GM21576 (cell line): ENCODE measurements around the gene PCGF2.
"Not testable (repeated sequence)": the region's sequence is repeated elsewhere in the genome, so short reads cannot be mapped to it uniquely, and the experiment has no call there.

Experiments used
- ATAC-seq: cut with Tn5 transposase; IDR thresholded peaks from one replicate; pipeline ENCODE4 v1.9.1; 2021; ENCODE audit warnings: mild to moderate bottlenecking, moderate library complexity; ENCODE audit not compliant: unreplicated experiment

PCGF2 gene

GRCh38 chr17:38748149-38748891 is at the start of gene PCGF2:
Gene PCGF2 (minus strand): TSS chr17:38748336. CDS start chr17:38740402, 7,934 bp downstream.
- ATAC-seq, result no peak

GRCh38 chr17:38797828-38798227 is 49.7 kb upstream of the PCGF2 start:
- ATAC-seq, result no peak

GRCh38 chr17:38797158-38797490 is 49.0 kb upstream of the PCGF2 start:
- no peak for ATAC-seq

GRCh38 chr17:38796451-38797157 is 48.5 kb upstream of the PCGF2 start:
- ATAC-seq, result no peak

GRCh38 chr17:38794221-38794620 is 46.1 kb upstream of the PCGF2 start:
- no peak for ATAC-seq

GRCh38 chr17:38791162-38791561 is 43.0 kb upstream of the PCGF2 start:
- no peak for ATAC-seq

- not testable (repeated sequence) for ATAC-seq
Measured at GRCh38 chr17:38790148-38790707, 42.1 kb upstream of the PCGF2 start.

GRCh38 chr17:38789185-38789584 is 41.0 kb upstream of the PCGF2 start:
- no peak for ATAC-seq

- not testable (repeated sequence) for ATAC-seq
Measured at GRCh38 chr17:38787999-38788398, 39.9 kb upstream of the PCGF2 start.

- no peak for ATAC-seq
Measured at GRCh38 chr17:38786372-38786771, 38.2 kb upstream of the PCGF2 start.

- ATAC-seq, result no peak
Measured at GRCh38 chr17:38783227-38783626, 35.1 kb upstream of the PCGF2 start.

GRCh38 chr17:38779965-38780752 is 32.0 kb upstream of the PCGF2 start:
- ATAC-seq, result no peak

- no peak for ATAC-seq
Measured at GRCh38 chr17:38777641-38778250, 29.6 kb upstream of the PCGF2 start.

- ATAC-seq, result no peak
Measured at GRCh38 chr17:38773258-38773657, 25.1 kb upstream of the PCGF2 start.

- ATAC-seq, result no peak
Measured at GRCh38 chr17:38768417-38768816, 20.3 kb upstream of the PCGF2 start.

- no peak for ATAC-seq
Measured at GRCh38 chr17:38766341-38766740, 18.2 kb upstream of the PCGF2 start.

GRCh38 chr17:38762231-38762630 is 14.1 kb upstream of the PCGF2 start:
- no peak for ATAC-seq

- no peak for ATAC-seq
Measured at GRCh38 chr17:38761612-38762011, 13.5 kb upstream of the PCGF2 start.

- ATAC-seq, result no peak
Measured at GRCh38 chr17:38753071-38753506, 5.0 kb upstream of the PCGF2 start.

GRCh38 chr17:38752308-38753070 is 4.4 kb upstream of the PCGF2 start, which contains the start of gene PSMB3:
Gene PSMB3 (plus strand): TSS chr17:38752741. CDS start chr17:38752827, 86 bp downstream.
- ATAC-seq, result peak; percentile 79
